D341Med (cell line): Measurements from ENCODE around the gene OXNAD1.

Experiments
- DNase-seq: peaks from one replicate; pipeline ENCODE4 v3.0.0; 2012; ENCODE audit warnings: low spot score

OXNAD1 gene

GRCh38 chr3:16247282-16248061, 17.5 kb upstream of the OXNAD1 start:
- DNase-seq = peak; percentile 85

- DNase-seq = no peak
Measured at GRCh38 chr3:16248556-16248955, 16.5 kb upstream of the OXNAD1 start.

- DNase-seq = peak; percentile 55
Measured at GRCh38 chr3:16249336-16249735, 15.7 kb upstream of the OXNAD1 start.

- no peak for DNase-seq
Measured at GRCh38 chr3:16249886-16250285, 15.1 kb upstream of the OXNAD1 start.

GRCh38 chr3:16251316-16252085, 13.5 kb upstream of the OXNAD1 start:
- DNase-seq = no peak

GRCh38 chr3:16252243-16252978, 12.6 kb upstream of the OXNAD1 start:
- DNase-seq = no peak

- DNase-seq = no peak
Measured at GRCh38 chr3:16252988-16253387, 12.0 kb upstream of the OXNAD1 start.

GRCh38 chr3:16253601-16254000, 11.4 kb upstream of the OXNAD1 start:
- no peak for DNase-seq

GRCh38 chr3:16254916-16255315, 10.1 kb upstream of the OXNAD1 start:
- no peak for DNase-seq

GRCh38 chr3:16255326-16255725, 9.7 kb upstream of the OXNAD1 start:
- no peak for DNase-seq

- DNase-seq = no peak
Measured at GRCh38 chr3:16255726-16256125, 9.3 kb upstream of the OXNAD1 start.

GRCh38 chr3:16257309-16257708, 7.7 kb upstream of the OXNAD1 start:
- no peak for DNase-seq

- DNase-seq = no peak
Measured at GRCh38 chr3:16258177-16258576, 6.8 kb upstream of the OXNAD1 start.

- no peak for DNase-seq
Measured at GRCh38 chr3:16258866-16259265, 6.1 kb upstream of the OXNAD1 start.

- no peak for DNase-seq
Measured at GRCh38 chr3:16260046-16260445, 5.0 kb upstream of the OXNAD1 start.

GRCh38 chr3:16262174-16262573, 2.8 kb upstream of the OXNAD1 start:
- DNase-seq = no peak

- DNase-seq = no peak
Measured at GRCh38 chr3:16264174-16264707, 771 bp upstream of the OXNAD1 start.

GRCh38 chr3:16265455-16265786, 409 bp downstream of the OXNAD1 start:
- DNase-seq = no peak

GRCh38 chr3:16266714-16267113, 1.7 kb downstream of the OXNAD1 start:
- no peak for DNase-seq

- DNase-seq = no peak
Measured at GRCh38 chr3:16270855-16271254, 5.8 kb downstream of the OXNAD1 start.

- DNase-seq = no peak
Measured at GRCh38 chr3:16272588-16272987, 7.6 kb downstream of the OXNAD1 start.

GRCh38 chr3:16273867-16274266, 8.9 kb downstream of the OXNAD1 start:
- DNase-seq = no peak

- DNase-seq = no peak
Measured at GRCh38 chr3:16277471-16277870, 12.5 kb downstream of the OXNAD1 start.
